ENCODE results near the gene ESYT3.

Gene ESYT3

GRCh38 chr3:138498991-138499390 lies 64.6 kb downstream of the ESYT3 start:
- CTCF ChIA-PET, result no interaction called here
- Histone ChIP-seq H3K4me3 (ENCODE audit: low read depth, low read length) (no peak overlapping the region), H3K27ac (ENCODE audit: extremely low read depth, low read depth, low read length) (no peak overlapping the region), H3K9me3 (ENCODE audit: control insufficient read depth, insufficient read depth, low read depth, low read length) (no peaks in the 10 kb centered on the region), H3K4me1 (ENCODE audit: control insufficient read depth, insufficient read depth, low read length) (no peaks in the 10 kb centered on the region), H3K36me3 (ENCODE audit: control insufficient read depth in 2 of 2, insufficient read depth in 1 of 2, low read length in 2 of 2) (peaks cover 0 to 13% of the 10 kb centered on the region in 2 experiments; a peak in 2 of 3 replicates)
- TF ChIP-seq ZBTB11 (tag by site-specific recombination; conservative IDR thresholded peaks at IDR 0.05; ENCODE audit: low read depth) (no peak), ZNF404 (tag by site-specific recombination; IDR thresholded peaks at IDR 0.05) (no peak), BCL11A (tag by site-specific recombination; IDR thresholded peaks at IDR 0.05; ENCODE audit: low read depth) (no peak), OVOL3 (tag by site-specific recombination; IDR thresholded peaks at IDR 0.05) (no peak), ZNF146 (tag by site-specific recombination; IDR thresholded peaks at IDR 0.05) (no peak), ZNF670 (tag by site-specific recombination; IDR thresholded peaks at IDR 0.05; ENCODE audit: low read depth) (no peak), ZNF24 (tag by site-specific recombination; IDR thresholded peaks at IDR 0.05) (no peak), ZNF623 (tag by site-specific recombination; IDR thresholded peaks at IDR 0.05) (no peak), HIC1 (tag by site-specific recombination; IDR thresholded peaks at IDR 0.05) (no peak)
- POLR2A ChIA-PET, result no interaction called here

- POLR2A ChIA-PET, result no interaction called here
- CTCF ChIA-PET, result no interaction called here
- Histone ChIP-seq H3K9me3 (ENCODE audit: control insufficient read depth, insufficient read depth, low read depth, low read length) (no peaks in the 10 kb centered on the region), H3K36me3 (ENCODE audit: control insufficient read depth in 2 of 2, insufficient read depth in 1 of 2, low read length in 2 of 2) (peaks cover 0 to 6% of the 10 kb centered on the region in 2 experiments; a peak in 1 of 3 replicates), H3K27ac (ENCODE audit: extremely low read depth, low read depth, low read length) (no peak overlapping the region), H3K4me1 (ENCODE audit: control insufficient read depth, insufficient read depth, low read length) (no peaks in the 10 kb centered on the region), H3K4me3 (ENCODE audit: low read depth, low read length) (no peak overlapping the region)
- TF ChIP-seq ZNF654 (tag by site-specific recombination; IDR thresholded peaks at IDR 0.05; ENCODE audit: low read depth) (no peak), PRDM1 (tag by site-specific recombination; IDR thresholded peaks at IDR 0.05) (no peak), ZNF146 (tag by site-specific recombination; IDR thresholded peaks at IDR 0.05) (no peak), ZNF513 (tag by site-specific recombination; IDR thresholded peaks at IDR 0.05) (no peak), ZNF366 (tag by site-specific recombination; conservative IDR thresholded peaks at IDR 0.05) (no peak), ZBTB26 (tag by site-specific recombination; optimal IDR thresholded peaks at IDR 0.05) (no peak)
Measured at GRCh38 chr3:138507524-138507923, 73.1 kb downstream of the ESYT3 start.
